Endothelial cell of umbilical vein (primary cell): ENCODE measurements around the gene AGBL3. TPM values are rescaled to one million over a fixed set of nuclear protein-coding genes. Genes with fewer than 3 reads are reported as not detected.

Experiments
- BruUV-seq: library from RNA; stranded (reverse); fragments of 400-500 nt; replicated peaks from 2 replicates; lab custom pipeline; 2021; lab: Mats Ljungman, UMichigan
- CTCF ChIA-PET: fragments of 300-600, 350-600 bp; sonication (Branson Sonifier 250); formaldehyde crosslinking; loops from one replicate; lab custom pipeline; 2021; ENCODE audit warnings: antibody characterized with exemption, inconsistent platforms; lab: Charles Lee
- POLR2A ChIA-PET: fragments of 300-600, 350-600 bp; sonication (Branson Sonifier 250); formaldehyde crosslinking; loops from one replicate; lab custom pipeline; 2021; ENCODE audit warnings: antibody characterized with exemption, inconsistent platforms; lab: Charles Lee
- DNase-seq: peaks from one replicate; pipeline ENCODE4 v3.0.0-alpha.2; 2011; ENCODE audit warnings: low read depth, low spot score
- FAIRE-seq: peaks from 2 replicates; lab custom pipeline; 2011; peaks lifted over from hg19 to GRCh38; lab: Jason Lieb, UNC
- H2AFZ ChIP-seq: 2 replicates; pipeline ENCODE4 v1.6.0; 2012; ENCODE audit warnings: low read depth, low read length, control low read depth, inconsistent platforms
- H3K27ac ChIP-seq: 2 replicates; pipeline ENCODE4 v1.5.1; 2011; ENCODE audit warnings: low read depth, mild to moderate bottlenecking, control low read depth, low read length, moderate library complexity; ENCODE audit not compliant: insufficient read depth
- H3K27me3 ChIP-seq, 2 experiments: 2 replicates each; pipeline versions ENCODE4 v1.6.0 to v1.6.1; 2011; ENCODE audit warnings: low read length in 2 of 2, mixed read lengths in 1 of 2; ENCODE audit not compliant: control insufficient read depth in 2 of 2, insufficient read depth in 2 of 2
- H3K36me3 ChIP-seq, 2 experiments: 2 replicates in 1 of 2; 3 replicates in 1 of 2; pipeline ENCODE4 v1.5.1; 2011; ENCODE audit warnings: low read length in 2 of 2, mild to moderate bottlenecking in 1 of 2, moderate library complexity in 1 of 2; ENCODE audit not compliant: control insufficient read depth in 2 of 2, insufficient read depth in 2 of 2; ENCODE audit errors: extremely low read depth in 1 of 2
- H3K4me1 ChIP-seq: 3 replicates; pipeline ENCODE4 v1.5.1; 2011; ENCODE audit warnings: mild to moderate bottlenecking, low read length; ENCODE audit not compliant: control insufficient read depth, insufficient read depth; ENCODE audit errors: extremely low read depth
- H3K4me2 ChIP-seq: 2 replicates; pipeline ENCODE4 v1.6.1; 2011; ENCODE audit warnings: low read length, control low read depth, mixed read lengths; ENCODE audit not compliant: insufficient read depth
- H3K4me3 ChIP-seq, 3 experiments: fragments of 200-600 bp in 1 of 3; sonication (generic), shearing (Covaris generic) in 1 of 3; replicated peaks in 1 of 3; 2 replicates each; pipeline ENCODE4 v1.5.1; 2011 to 2016; ENCODE audit warnings: control low read depth in 3 of 3, low read length in 3 of 3, mild to moderate bottlenecking in 2 of 3, inconsistent platforms in 1 of 3, low read depth in 1 of 3, moderate library complexity in 1 of 3; ENCODE audit not compliant: insufficient read depth in 1 of 3
- H3K79me2 ChIP-seq: 2 replicates; pipeline ENCODE4 v1.6.0; 2012; ENCODE audit warnings: low read length, inconsistent platforms; ENCODE audit not compliant: control insufficient read depth, insufficient read depth
- H3K9ac ChIP-seq: replicated peaks from 2 replicates; pipeline ENCODE3; 2011; ENCODE audit warnings: low read length, control low read depth; ENCODE audit not compliant: insufficient read depth; ENCODE audit errors: extremely low read depth
- H3K9me1 ChIP-seq: replicated peaks from 3 replicates; pipeline ENCODE4 v1.6.0; 2011; ENCODE audit warnings: mild to moderate bottlenecking, low read length; ENCODE audit not compliant: control insufficient read depth, insufficient read depth; ENCODE audit errors: extremely low read depth
- H3K9me3 ChIP-seq: replicated peaks from 2 replicates; pipeline ENCODE4 v1.5.1; 2012; ENCODE audit warnings: low read length, inconsistent platforms; ENCODE audit not compliant: control insufficient read depth, insufficient read depth
- H4K20me1 ChIP-seq: replicated peaks from 2 replicates; pipeline ENCODE3; 2011; ENCODE audit warnings: mild to moderate bottlenecking, low read length; ENCODE audit not compliant: control insufficient read depth, insufficient read depth; ENCODE audit errors: extremely low read depth
- EZH2 ChIP-seq: IDR thresholded peaks from 2 replicates; pipeline ENCODE4 v1.6.1; 2012; ENCODE audit warnings: borderline replicate concordance, low read depth, mild to moderate bottlenecking, moderate library complexity, low read length, inconsistent platforms; ENCODE audit not compliant: severe bottlenecking
- FOS ChIP-seq: IDR thresholded peaks from 2 replicates; pipeline ENCODE4 v1.6.1; 2011; ENCODE audit warnings: mild to moderate bottlenecking, low read length, moderate library complexity, borderline replicate concordance; ENCODE audit not compliant: insufficient read depth
- GATA2 ChIP-seq: IDR thresholded peaks from 2 replicates; pipeline ENCODE4 v1.7.0; 2011; ENCODE audit warnings: low read depth, mild to moderate bottlenecking, moderate library complexity, mixed read lengths, low read length; ENCODE audit not compliant: insufficient read length, insufficient read depth
- JUN ChIP-seq: IDR thresholded peaks from 2 replicates; pipeline ENCODE4 v1.6.1; 2011; ENCODE audit warnings: borderline replicate concordance, low read depth; ENCODE audit not compliant: insufficient read length, insufficient read depth
- MAX ChIP-seq: IDR thresholded peaks from 2 replicates; pipeline ENCODE4 v1.6.1; 2011; ENCODE audit not compliant: insufficient read depth, insufficient read length
- MYC ChIP-seq: IDR thresholded peaks from one replicate; pipeline ENCODE4 v1.6.1; 2011; ENCODE audit warnings: mild to moderate bottlenecking, low read depth, low read length
- POLR2A ChIP-seq: IDR thresholded peaks from 2 replicates; pipeline ENCODE4 v1.6.1; 2012; ENCODE audit warnings: low read depth, mild to moderate bottlenecking, control low read depth, low read length
- POLR2AphosphoS5 ChIP-seq: IDR thresholded peaks from 2 replicates; pipeline ENCODE4 v1.6.1; 2012; ENCODE audit warnings: low read depth, mild to moderate bottlenecking, control low read depth, low read length, moderate library complexity; ENCODE audit not compliant: insufficient read depth
- dilution Hi-C: fragments of 300-500 bp; cut with MboI; formaldehyde crosslinking; loops from one replicate; pipeline ENCODE4 v1.15.0; 2019; ENCODE audit warnings: low sequenced_read_pairs; ENCODE audit not compliant: extremely low pct_ligation_motif_present
- intact Hi-C: fragments of 100-400 bp; cut with micrococcal nuclease; formaldehyde crosslinking; loops from one replicate; pipeline ENCODE4 v1.10.0; 2022
- polyA plus RNA-seq, 4 experiments: library from polyadenylated mRNA; depleted of rRNA in 3 of 4; stranded (reverse) in 3 of 4; unstranded in 1 of 4; fragments of >200 nt; gene quantifications; 2 replicates each; pipeline versions ENCODE4 v1.2.1 to v1.2.3, GENCODE V29; 2011 to 2012; ENCODE audit warnings: missing spikeins in 1 of 4
- total RNA-seq: library from RNA; stranded (reverse); gene quantifications from 2 replicates; pipeline ENCODE4 v1.2.3, GENCODE V29; 2021
- TF ChIP-seq, protein P1 (sequence below), 2 donors: IDR thresholded peaks; 1 replicate in 1 of 2; 2 replicates in 1 of 2; pipeline ENCODE4 v1.5.1; 2011; ENCODE audit warnings: low read length in 2 of 2, mild to moderate bottlenecking in 2 of 2, moderate library complexity in 2 of 2, control low read depth in 1 of 2, inconsistent platforms in 1 of 2, low read depth in 1 of 2; ENCODE audit not compliant: insufficient read depth in 1 of 2; ENCODE audit errors: extremely low read depth in 1 of 2

The AGBL3 gene
- total and polyA plus RNA-seq, 2 donors (not counting 3 experiments of a cell fraction or from before 2014, with no cell fraction given), result 0.97 to 3.2 TPM

- Histone ChIP-seq H3K27me3 (no peaks in the 10 kb centered on the region), H3K9me3 (no peaks in the 10 kb centered on the region), H3K36me3 (peaks cover 30 to 39% of the 10 kb centered on the region in 2 experiments), H3K4me2 (no peak overlapping the region), H3K9me1 (no peaks in the 10 kb centered on the region), H3K4me3 (no peak overlapping the region), H3K9ac (no peak overlapping the region), H3K27ac (no peak overlapping the region), H4K20me1 (no peaks in the 10 kb centered on the region), H3K4me1 (peaks cover 4% of the 10 kb centered on the region), H2AFZ (no peak overlapping the region), H3K79me2 (no peaks in the 10 kb centered on the region)
- DNase-seq, result no peak
- BruUV-seq, result no TSS peak
- POLR2A ChIA-PET, result no interaction called here
- intact Hi-C loops (no loop called here), dilution Hi-C loops (no loop called here)
- no peak for FAIRE-seq
- TF ChIP-seq, protein P1, sequence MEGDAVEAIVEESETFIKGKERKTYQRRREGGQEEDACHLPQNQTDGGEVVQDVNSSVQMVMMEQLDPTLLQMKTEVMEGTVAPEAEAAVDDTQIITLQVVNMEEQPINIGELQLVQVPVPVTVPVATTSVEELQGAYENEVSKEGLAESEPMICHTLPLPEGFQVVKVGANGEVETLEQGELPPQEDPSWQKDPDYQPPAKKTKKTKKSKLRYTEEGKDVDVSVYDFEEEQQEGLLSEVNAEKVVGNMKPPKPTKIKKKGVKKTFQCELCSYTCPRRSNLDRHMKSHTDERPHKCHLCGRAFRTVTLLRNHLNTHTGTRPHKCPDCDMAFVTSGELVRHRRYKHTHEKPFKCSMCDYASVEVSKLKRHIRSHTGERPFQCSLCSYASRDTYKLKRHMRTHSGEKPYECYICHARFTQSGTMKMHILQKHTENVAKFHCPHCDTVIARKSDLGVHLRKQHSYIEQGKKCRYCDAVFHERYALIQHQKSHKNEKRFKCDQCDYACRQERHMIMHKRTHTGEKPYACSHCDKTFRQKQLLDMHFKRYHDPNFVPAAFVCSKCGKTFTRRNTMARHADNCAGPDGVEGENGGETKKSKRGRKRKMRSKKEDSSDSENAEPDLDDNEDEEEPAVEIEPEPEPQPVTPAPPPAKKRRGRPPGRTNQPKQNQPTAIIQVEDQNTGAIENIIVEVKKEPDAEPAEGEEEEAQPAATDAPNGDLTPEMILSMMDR (IDR thresholded peaks at IDR 0.05; ENCODE audit: extremely low read depth in 1 of 2, insufficient read depth in 1 of 2, low read depth in 1 of 2, low read length in 2 of 2), result no peak
- TF ChIP-seq MAX, result no peak
- TF ChIP-seq POLR2A, result no peak
- TF ChIP-seq POLR2AphosphoS5, result no peak
- no peak for TF ChIP-seq EZH2
- no peak for TF ChIP-seq FOS
- TF ChIP-seq JUN, result no peak
- TF ChIP-seq GATA2, result no peak
- TF ChIP-seq MYC, result no peak
- CTCF ChIA-PET, result interaction anchor here (1.2 kb wide), 1 partner anchor 256 kb away, joined by 5 read pairs; no protein-coding TSS in a partner anchor
Observed at GRCh38 chr7:134946260-134946659, 40.0 kb upstream of the AGBL3 start.
